Measurements from ENCODE around the gene BUB3. TPM values are rescaled to one million over a fixed set of nuclear protein-coding genes. Genes with fewer than 3 reads are reported as not detected.
A peak's percentile ranks its signal among the peaks of the same experiment; 100 is the strongest.

BUB3 gene
- total RNA-seq, 1 experiment from 2014 or later: 180 TPM

- TF ChIP-seq, protein P1, sequence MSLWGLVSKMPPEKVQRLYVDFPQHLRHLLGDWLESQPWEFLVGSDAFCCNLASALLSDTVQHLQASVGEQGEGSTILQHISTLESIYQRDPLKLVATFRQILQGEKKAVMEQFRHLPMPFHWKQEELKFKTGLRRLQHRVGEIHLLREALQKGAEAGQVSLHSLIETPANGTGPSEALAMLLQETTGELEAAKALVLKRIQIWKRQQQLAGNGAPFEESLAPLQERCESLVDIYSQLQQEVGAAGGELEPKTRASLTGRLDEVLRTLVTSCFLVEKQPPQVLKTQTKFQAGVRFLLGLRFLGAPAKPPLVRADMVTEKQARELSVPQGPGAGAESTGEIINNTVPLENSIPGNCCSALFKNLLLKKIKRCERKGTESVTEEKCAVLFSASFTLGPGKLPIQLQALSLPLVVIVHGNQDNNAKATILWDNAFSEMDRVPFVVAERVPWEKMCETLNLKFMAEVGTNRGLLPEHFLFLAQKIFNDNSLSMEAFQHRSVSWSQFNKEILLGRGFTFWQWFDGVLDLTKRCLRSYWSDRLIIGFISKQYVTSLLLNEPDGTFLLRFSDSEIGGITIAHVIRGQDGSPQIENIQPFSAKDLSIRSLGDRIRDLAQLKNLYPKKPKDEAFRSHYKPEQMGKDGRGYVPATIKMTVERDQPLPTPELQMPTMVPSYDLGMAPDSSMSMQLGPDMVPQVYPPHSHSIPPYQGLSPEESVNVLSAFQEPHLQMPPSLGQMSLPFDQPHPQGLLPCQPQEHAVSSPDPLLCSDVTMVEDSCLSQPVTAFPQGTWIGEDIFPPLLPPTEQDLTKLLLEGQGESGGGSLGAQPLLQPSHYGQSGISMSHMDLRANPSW (CRISPR knock-in tag; conservative IDR thresholded peaks at IDR 0.05; ENCODE audit: low read depth): no peak
- TF ChIP-seq, protein P2, sequence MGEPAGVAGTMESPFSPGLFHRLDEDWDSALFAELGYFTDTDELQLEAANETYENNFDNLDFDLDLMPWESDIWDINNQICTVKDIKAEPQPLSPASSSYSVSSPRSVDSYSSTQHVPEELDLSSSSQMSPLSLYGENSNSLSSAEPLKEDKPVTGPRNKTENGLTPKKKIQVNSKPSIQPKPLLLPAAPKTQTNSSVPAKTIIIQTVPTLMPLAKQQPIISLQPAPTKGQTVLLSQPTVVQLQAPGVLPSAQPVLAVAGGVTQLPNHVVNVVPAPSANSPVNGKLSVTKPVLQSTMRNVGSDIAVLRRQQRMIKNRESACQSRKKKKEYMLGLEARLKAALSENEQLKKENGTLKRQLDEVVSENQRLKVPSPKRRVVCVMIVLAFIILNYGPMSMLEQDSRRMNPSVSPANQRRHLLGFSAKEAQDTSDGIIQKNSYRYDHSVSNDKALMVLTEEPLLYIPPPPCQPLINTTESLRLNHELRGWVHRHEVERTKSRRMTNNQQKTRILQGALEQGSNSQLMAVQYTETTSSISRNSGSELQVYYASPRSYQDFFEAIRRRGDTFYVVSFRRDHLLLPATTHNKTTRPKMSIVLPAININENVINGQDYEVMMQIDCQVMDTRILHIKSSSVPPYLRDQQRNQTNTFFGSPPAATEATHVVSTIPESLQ (CRISPR knock-in tag; IDR thresholded peaks at IDR 0.05): no peak
- TF ChIP-seq SMAD4 (CRISPR knock-in tag; IDR thresholded peaks at IDR 0.05): no peak
- TF ChIP-seq MAX (CRISPR knock-in tag; IDR thresholded peaks at IDR 0.05): no peak
- TF ChIP-seq, protein P3, sequence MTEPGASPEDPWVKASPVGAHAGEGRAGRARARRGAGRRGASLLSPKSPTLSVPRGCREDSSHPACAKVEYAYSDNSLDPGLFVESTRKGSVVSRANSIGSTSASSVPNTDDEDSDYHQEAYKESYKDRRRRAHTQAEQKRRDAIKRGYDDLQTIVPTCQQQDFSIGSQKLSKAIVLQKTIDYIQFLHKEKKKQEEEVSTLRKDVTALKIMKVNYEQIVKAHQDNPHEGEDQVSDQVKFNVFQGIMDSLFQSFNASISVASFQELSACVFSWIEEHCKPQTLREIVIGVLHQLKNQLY (CRISPR knock-in tag; IDR thresholded peaks at IDR 0.05): no peak
- TF ChIP-seq GTF2I (CRISPR knock-in tag; conservative IDR thresholded peaks at IDR 0.05): no peak
- TF ChIP-seq NFATC4 (CRISPR knock-in tag; IDR thresholded peaks at IDR 0.05): no peak
- TF ChIP-seq, protein P4, sequence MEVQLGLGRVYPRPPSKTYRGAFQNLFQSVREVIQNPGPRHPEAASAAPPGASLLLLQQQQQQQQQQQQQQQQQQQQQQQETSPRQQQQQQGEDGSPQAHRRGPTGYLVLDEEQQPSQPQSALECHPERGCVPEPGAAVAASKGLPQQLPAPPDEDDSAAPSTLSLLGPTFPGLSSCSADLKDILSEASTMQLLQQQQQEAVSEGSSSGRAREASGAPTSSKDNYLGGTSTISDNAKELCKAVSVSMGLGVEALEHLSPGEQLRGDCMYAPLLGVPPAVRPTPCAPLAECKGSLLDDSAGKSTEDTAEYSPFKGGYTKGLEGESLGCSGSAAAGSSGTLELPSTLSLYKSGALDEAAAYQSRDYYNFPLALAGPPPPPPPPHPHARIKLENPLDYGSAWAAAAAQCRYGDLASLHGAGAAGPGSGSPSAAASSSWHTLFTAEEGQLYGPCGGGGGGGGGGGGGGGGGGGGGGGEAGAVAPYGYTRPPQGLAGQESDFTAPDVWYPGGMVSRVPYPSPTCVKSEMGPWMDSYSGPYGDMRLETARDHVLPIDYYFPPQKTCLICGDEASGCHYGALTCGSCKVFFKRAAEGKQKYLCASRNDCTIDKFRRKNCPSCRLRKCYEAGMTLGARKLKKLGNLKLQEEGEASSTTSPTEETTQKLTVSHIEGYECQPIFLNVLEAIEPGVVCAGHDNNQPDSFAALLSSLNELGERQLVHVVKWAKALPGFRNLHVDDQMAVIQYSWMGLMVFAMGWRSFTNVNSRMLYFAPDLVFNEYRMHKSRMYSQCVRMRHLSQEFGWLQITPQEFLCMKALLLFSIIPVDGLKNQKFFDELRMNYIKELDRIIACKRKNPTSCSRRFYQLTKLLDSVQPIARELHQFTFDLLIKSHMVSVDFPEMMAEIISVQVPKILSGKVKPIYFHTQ (CRISPR knock-in tag; IDR thresholded peaks at IDR 0.05): no peak
- no peak for TF ChIP-seq HMGA2 (CRISPR knock-in tag; IDR thresholded peaks at IDR 0.05)
- TF ChIP-seq, protein P5, sequence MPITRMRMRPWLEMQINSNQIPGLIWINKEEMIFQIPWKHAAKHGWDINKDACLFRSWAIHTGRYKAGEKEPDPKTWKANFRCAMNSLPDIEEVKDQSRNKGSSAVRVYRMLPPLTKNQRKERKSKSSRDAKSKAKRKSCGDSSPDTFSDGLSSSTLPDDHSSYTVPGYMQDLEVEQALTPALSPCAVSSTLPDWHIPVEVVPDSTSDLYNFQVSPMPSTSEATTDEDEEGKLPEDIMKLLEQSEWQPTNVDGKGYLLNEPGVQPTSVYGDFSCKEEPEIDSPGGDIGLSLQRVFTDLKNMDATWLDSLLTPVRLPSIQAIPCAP (CRISPR knock-in tag; IDR thresholded peaks at IDR 0.05): no peak
Observed at GRCh38 chr10:123146894-123147634, 7.1 kb upstream of the BUB3 start (continued).

- ATAC-seq (peak; percentile 27), DNase-seq (ENCODE audit: low spot score) (peak; percentile 83)
- peaks cover 94% of the 10 kb centered on the region for H3K27me3 Mint-ChIP-seq (ENCODE audit: low read depth)
- H3K4me3 Mint-ChIP-seq: peak within 1 kb of the TSS; percentile 62
- ChIA-PET CTCF (interaction anchor here (0.5 to 4.0 kb wide), 5 partner anchors 8 to 407 kb away, joined by 3 to 36 read pairs (median 3); no protein-coding TSS in a partner anchor), POLR2A (no interaction called here)
- H3K4me1 Mint-ChIP-seq: peaks cover 72% of the 10 kb centered on the region
- no peaks in the 10 kb centered on the region for H3K36me3 Mint-ChIP-seq
- no peaks in the 10 kb centered on the region for H3K9me3 Mint-ChIP-seq
- H3K27ac Mint-ChIP-seq: no peak within 1 kb of the TSS
- TF ChIP-seq, protein P6, sequence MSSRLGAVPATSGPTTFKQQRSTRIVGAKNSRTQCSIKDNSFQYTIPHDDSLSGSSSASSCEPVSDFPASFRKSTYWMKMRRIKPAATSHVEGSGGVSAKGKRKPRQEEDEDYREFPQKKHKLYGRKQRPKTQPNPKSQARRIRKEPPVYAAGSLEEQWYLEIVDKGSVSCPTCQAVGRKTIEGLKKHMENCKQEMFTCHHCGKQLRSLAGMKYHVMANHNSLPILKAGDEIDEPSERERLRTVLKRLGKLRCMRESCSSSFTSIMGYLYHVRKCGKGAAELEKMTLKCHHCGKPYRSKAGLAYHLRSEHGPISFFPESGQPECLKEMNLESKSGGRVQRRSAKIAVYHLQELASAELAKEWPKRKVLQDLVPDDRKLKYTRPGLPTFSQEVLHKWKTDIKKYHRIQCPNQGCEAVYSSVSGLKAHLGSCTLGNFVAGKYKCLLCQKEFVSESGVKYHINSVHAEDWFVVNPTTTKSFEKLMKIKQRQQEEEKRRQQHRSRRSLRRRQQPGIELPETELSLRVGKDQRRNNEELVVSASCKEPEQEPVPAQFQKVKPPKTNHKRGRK (CRISPR knock-in tag; IDR thresholded peaks at IDR 0.05; ENCODE audit: borderline replicate concordance): no peak
- TF ChIP-seq ELF4 (CRISPR knock-in tag; IDR thresholded peaks at IDR 0.05; ENCODE audit: low read depth) (no peak), ERG (CRISPR knock-in tag; IDR thresholded peaks at IDR 0.05) (no peak), E2F5 (CRISPR knock-in tag; IDR thresholded peaks at IDR 0.05) (peak; percentile 60; the same call in 1 of the 2 replicates), ZNF671 (CRISPR knock-in tag; IDR thresholded peaks at IDR 0.05) (no peak), ZNF317 (CRISPR knock-in tag; IDR thresholded peaks at IDR 0.05; ENCODE audit: borderline replicate concordance, low read depth) (0 out of 2 replicates have a peak, but pooled peaks have one; percentile 7), TEAD1 (CRISPR knock-in tag; IDR thresholded peaks at IDR 0.05) (no peak)
- TF ChIP-seq, protein P7, sequence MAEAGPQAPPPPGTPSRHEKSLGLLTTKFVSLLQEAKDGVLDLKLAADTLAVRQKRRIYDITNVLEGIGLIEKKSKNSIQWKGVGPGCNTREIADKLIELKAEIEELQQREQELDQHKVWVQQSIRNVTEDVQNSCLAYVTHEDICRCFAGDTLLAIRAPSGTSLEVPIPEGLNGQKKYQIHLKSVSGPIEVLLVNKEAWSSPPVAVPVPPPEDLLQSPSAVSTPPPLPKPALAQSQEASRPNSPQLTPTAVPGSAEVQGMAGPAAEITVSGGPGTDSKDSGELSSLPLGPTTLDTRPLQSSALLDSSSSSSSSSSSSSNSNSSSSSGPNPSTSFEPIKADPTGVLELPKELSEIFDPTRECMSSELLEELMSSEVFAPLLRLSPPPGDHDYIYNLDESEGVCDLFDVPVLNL (CRISPR knock-in tag; IDR thresholded peaks at IDR 0.05; ENCODE audit: borderline replicate concordance, low read depth): 0 out of 2 replicates have a peak, but pooled peaks have one; percentile 63
Observed at GRCh38 chr10:123147635-123148413, 6.4 kb upstream of the BUB3 start, which contains the start of gene HMX2. HMX2 (plus strand) TSS chr10:123148136; CDS start chr10:123148379, 243 bp downstream.
